Putamen (tissue), 1 donor: ENCODE data around the gene NME1.

ENCODE experiments used
- DNase-seq: peaks from one replicate; pipeline ENCODE4 v3.0.0-alpha.2; 2016; ENCODE audit warnings: low spot score

The NME1 gene

DNA sequence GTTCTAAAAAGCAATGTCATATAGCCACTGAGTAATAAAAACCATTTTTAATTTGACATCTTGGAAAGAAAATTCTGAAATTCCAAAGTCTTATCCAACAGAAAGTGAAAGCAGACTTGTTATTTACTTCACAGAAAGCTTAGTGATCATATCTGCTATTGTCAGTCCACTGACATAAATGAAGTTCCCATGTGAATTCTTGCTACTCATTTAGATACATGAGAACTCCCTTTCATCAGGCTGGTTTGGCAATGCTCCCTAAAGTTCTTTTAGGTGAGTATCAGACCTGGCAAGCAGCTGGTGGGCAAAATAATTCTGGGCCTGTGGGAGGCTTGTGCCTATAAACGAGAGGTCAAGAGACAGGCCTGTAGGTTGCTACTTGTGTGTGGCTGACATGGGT, 36.3 kb downstream of the NME1 start:
- DNase-seq, result no peak

DNA sequence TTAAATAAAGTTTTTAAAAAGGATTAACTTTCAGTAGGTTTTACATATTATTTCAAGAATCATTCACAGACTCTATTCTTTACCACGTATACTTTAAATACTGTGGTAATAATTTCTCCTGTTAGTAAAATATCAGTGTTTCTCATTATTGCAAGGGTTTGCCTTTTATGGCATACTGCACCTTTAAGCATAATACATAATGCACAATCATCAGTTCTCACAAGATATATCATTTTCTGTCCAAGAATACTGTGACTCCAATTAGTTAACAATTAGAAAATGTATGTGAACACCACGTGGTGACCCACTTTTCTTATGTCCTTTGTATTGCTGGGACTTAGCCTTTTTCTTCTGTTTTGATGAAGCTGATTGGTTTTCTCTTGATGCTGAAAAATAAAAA, 38.5 kb downstream of the NME1 start:
- DNase-seq, result no peak

DNA sequence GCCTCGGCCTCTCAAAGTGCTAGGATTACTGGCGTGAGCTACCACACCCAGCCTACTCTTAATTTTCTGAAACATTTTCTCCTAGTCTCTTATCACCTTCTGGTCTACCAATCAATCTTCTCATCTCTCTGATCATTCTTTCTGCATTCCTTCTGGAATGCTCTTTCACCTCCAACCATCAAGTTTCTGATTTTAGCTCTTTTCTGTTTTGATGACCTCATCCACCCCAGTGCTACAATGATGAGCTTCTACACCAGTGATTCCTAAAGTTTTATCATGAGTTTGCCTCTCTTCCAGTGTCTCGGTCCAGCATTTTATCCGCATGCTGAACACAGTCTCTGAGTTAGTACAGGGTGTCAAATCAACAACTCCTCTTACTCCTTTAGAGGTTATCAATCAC, 44.4 kb downstream of the NME1 start:
- no peak for DNase-seq

DNA sequence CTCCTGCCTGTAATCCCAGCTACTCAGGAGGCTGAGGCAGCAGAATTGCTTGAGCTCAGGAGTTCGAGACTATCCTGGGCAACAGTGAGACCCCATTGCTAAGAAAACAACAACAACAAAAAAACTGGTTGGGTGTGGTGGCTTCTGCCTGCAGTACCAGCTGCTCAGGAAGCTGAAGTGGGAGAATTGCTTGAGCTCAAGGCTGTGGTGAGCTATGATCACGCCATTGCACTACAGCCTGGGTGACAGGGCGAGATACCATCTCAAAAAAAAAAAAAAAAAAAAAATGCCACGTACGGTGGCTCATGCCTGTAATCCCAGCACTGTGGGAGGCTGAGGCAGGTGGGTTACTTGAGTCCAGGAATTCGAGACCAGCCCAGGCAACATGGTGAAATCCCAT, 46.9 kb downstream of the NME1 start:
- no peak for DNase-seq

DNA sequence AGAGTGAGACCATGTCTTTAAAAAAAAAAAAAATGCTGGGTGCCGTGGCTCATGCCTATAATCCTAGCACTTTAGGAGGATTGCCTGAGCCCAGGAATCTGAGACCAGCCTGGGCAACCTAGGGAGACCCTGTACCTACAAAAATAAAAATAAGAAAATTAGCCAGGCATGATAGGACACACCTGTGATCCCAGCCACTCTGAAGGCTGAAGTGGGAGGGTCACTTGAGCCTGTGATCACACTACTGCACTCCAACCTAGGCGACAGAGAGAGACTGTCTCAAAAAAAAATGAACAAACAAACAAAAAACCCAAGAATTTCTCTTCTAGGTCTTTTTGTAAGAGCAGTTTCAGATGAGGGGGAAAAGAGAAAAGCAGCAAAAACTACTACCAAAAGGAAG, 47.5 kb downstream of the NME1 start:
- no peak for DNase-seq

DNA sequence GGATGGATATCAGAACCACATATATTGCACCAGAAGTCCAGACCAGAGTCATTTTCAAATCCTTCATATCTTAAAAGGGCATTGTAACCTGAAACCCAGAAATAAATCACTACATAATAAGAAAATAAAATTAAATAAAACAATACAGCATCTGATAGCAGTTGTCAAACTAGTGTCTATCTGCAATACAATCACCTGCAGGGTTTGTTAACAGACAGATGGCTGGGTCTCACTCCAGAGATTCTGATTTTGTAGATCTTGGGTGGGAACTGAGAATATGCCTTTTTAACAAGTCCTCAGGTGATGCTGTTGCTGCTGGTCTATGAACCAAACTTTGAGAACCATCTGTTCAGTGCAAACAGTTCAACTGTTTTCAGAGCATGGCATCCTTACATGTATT, 50.5 kb downstream of the NME1 start:
- DNase-seq, result no peak
